IPS DF 4.7 (cell line): ENCODE measurements around the gene PARVB.

Experiments used
- DNase-seq: peaks from one replicate; pipeline ENCODE4 v3.0.0-alpha.2; 2013; ENCODE audit warnings: low spot score; ENCODE audit errors: extremely low read depth

PARVB gene

GRCh38 chr22:44133161-44133560 lies 109.1 kb downstream of the PARVB start:
- DNase-seq, result no peak

GRCh38 chr22:44133901-44134571 lies 109.9 kb downstream of the PARVB start:
- DNase-seq, result no peak

GRCh38 chr22:44136112-44136511 lies 112.0 kb downstream of the PARVB start:
- DNase-seq, result no peak

- DNase-seq, result no peak
Observed at GRCh38 chr22:44136786-44137185, 112.7 kb downstream of the PARVB start.

- DNase-seq, result no peak
Observed at GRCh38 chr22:44137415-44137814, 113.3 kb downstream of the PARVB start.

- no peak for DNase-seq
Observed at GRCh38 chr22:44139773-44140172, 115.7 kb downstream of the PARVB start.

- DNase-seq, result no peak
Observed at GRCh38 chr22:44142421-44143104, 118.5 kb downstream of the PARVB start.

GRCh38 chr22:44143105-44143474 lies 119.0 kb downstream of the PARVB start:
- DNase-seq, result no peak

- DNase-seq, result no peak
Observed at GRCh38 chr22:44143579-44143978, 119.5 kb downstream of the PARVB start.

- DNase-seq, result no peak
Observed at GRCh38 chr22:44144046-44144569, 120.0 kb downstream of the PARVB start.

GRCh38 chr22:44145544-44145943 lies 121.4 kb downstream of the PARVB start:
- DNase-seq, result no peak

GRCh38 chr22:44146088-44146861 lies 122.2 kb downstream of the PARVB start:
- no peak for DNase-seq

- DNase-seq, result no peak
Observed at GRCh38 chr22:44147008-44147645, 123.0 kb downstream of the PARVB start.

GRCh38 chr22:44147821-44148574 lies 123.9 kb downstream of the PARVB start:
- DNase-seq, result peak; percentile 96

GRCh38 chr22:44151676-44152075 lies 127.6 kb downstream of the PARVB start:
- no peak for DNase-seq

- no peak for DNase-seq
Observed at GRCh38 chr22:44153710-44154109, 129.6 kb downstream of the PARVB start.

- DNase-seq, result no peak
Observed at GRCh38 chr22:44154436-44154942, 130.4 kb downstream of the PARVB start.

- no peak for DNase-seq
Observed at GRCh38 chr22:44155115-44155514, 131.0 kb downstream of the PARVB start.

GRCh38 chr22:44157916-44158618 lies 134.0 kb downstream of the PARVB start:
- no peak for DNase-seq

- no peak for DNase-seq
Observed at GRCh38 chr22:44158816-44159215, 134.7 kb downstream of the PARVB start.
